GM23338 (cell line): ENCODE measurements around the gene PRR36. TPM values are rescaled to one million over a fixed set of nuclear protein-coding genes. Genes with fewer than 3 reads are reported as not detected.

Experiments
- ATAC-seq: fragments of 200-7000 bp; cut with Tn5 transposase; 3 replicates; pipeline ENCODE4 v1.9.1; 2020
- DNase-seq: peaks from one replicate; pipeline ENCODE4 v3.0.0-alpha.2; 2015; ENCODE audit warnings: low spot score
- H2AFZ ChIP-seq: fragments of 200-600 bp; sonication (generic); 2 replicates; pipeline ENCODE4 v1.8.0; 2016; ENCODE audit warnings: antibody characterized with exemption, mild to moderate bottlenecking, moderate library complexity
- H3F3A ChIP-seq: fragments of 200-600 bp; sonication (generic); replicated peaks from 2 replicates; pipeline ENCODE4 v1.8.0; 2017; ENCODE audit warnings: antibody characterized with exemption, mixed run types, low read depth
- H3K27ac ChIP-seq: fragments of 200-600 bp; sonication (generic); 2 replicates; pipeline ENCODE4 v1.6.1; 2016; ENCODE audit warnings: low read depth
- H3K27me3 ChIP-seq: fragments of 200-600 bp; sonication (generic); 2 replicates; pipeline ENCODE4 v1.8.0; 2016; ENCODE audit warnings: mild to moderate bottlenecking, mixed run types, moderate library complexity; ENCODE audit not compliant: insufficient read depth
- H3K36me3 ChIP-seq: fragments of 200-600 bp; sonication (generic); 2 replicates; pipeline ENCODE4 v1.8.0; 2016; ENCODE audit warnings: mild to moderate bottlenecking; ENCODE audit not compliant: insufficient read depth
- H3K4me1 ChIP-seq: fragments of 200-600 bp; sonication (generic); 2 replicates; pipeline ENCODE4 v1.8.0; 2016; ENCODE audit warnings: mild to moderate bottlenecking, moderate library complexity; ENCODE audit not compliant: insufficient read depth
- H3K4me2 ChIP-seq: fragments of 200-600 bp; sonication (generic); 2 replicates; pipeline ENCODE4 v1.7.1; 2017; ENCODE audit warnings: mixed run types
- H3K4me3 ChIP-seq: fragments of 200-600 bp; sonication (generic); 2 replicates; pipeline ENCODE4 v1.6.1; 2016; ENCODE audit warnings: mixed run types
- H3K79me2 ChIP-seq: fragments of 200-600 bp; sonication (generic); replicated peaks from 2 replicates; pipeline ENCODE4 v1.8.0; 2017; ENCODE audit warnings: mild to moderate bottlenecking; ENCODE audit not compliant: insufficient read depth
- H3K9me2 ChIP-seq: fragments of 200-600 bp; sonication (generic); 2 replicates; pipeline ENCODE4 v1.8.0; 2017; ENCODE audit not compliant: insufficient read depth
- H4K20me1 ChIP-seq: fragments of 200-600 bp; sonication (generic); replicated peaks from 2 replicates; pipeline ENCODE4 v1.8.0; 2017; ENCODE audit warnings: mild to moderate bottlenecking; ENCODE audit not compliant: insufficient read depth
- H3K27ac Mint-ChIP-seq: 2 replicates; pipeline ENCODE4 v1.8.0; 2020; ENCODE audit warnings: inconsistent platforms, mild to moderate bottlenecking, moderate library complexity, mixed read lengths
- H3K27me3 Mint-ChIP-seq: 3 replicates; pipeline ENCODE4 v1.8.0; 2022; ENCODE audit warnings: low read depth, mild to moderate bottlenecking, moderate library complexity, mixed read lengths, inconsistent platforms; ENCODE audit not compliant: insufficient read depth, poor library complexity
- H3K36me3 Mint-ChIP-seq: 3 replicates; pipeline ENCODE4 v1.8.0; 2021; ENCODE audit warnings: low read depth, mild to moderate bottlenecking, inconsistent platforms, moderate library complexity, mixed read lengths
- H3K4me1 Mint-ChIP-seq: 3 replicates; pipeline ENCODE4 v1.8.0; 2020; ENCODE audit warnings: mild to moderate bottlenecking, inconsistent platforms, mixed read lengths
- H3K4me3 Mint-ChIP-seq: 3 replicates; pipeline ENCODE4 v1.8.0; 2021; ENCODE audit warnings: moderate library complexity, mild to moderate bottlenecking, inconsistent platforms, mixed read lengths
- H3K9me3 Mint-ChIP-seq: 3 replicates; pipeline ENCODE4 v1.8.0; 2020; ENCODE audit warnings: moderate library complexity, mild to moderate bottlenecking, inconsistent platforms, mixed read lengths
- CREB1 ChIP-seq: fragments of 250-450 bp; sonication (Bioruptor Pico); IDR thresholded peaks from 2 replicates; pipeline ENCODE4 v1.5.0; 2020; ENCODE audit warnings: low read depth, mild to moderate bottlenecking, moderate library complexity
- EZH2phosphoT487 ChIP-seq: fragments of 200-600 bp; sonication (generic); IDR thresholded peaks from one replicate; pipeline ENCODE4 v1.8.1; 2018; ENCODE audit warnings: antibody characterized with exemption; ENCODE audit not compliant: unreplicated experiment
- JUNB ChIP-seq: IDR thresholded peaks from one replicate; pipeline ENCODE4 v1.6.1; 2016; ENCODE audit warnings: antibody characterized with exemption; ENCODE audit not compliant: unreplicated experiment
- POLR2AphosphoS5 ChIP-seq: IDR thresholded peaks from 2 replicates; pipeline ENCODE4 v1.6.1; 2016; ENCODE audit warnings: antibody characterized with exemption, low read depth
- ZNF114 ChIP-seq: fragments of 250-450 bp; sonication (Bioruptor Pico); IDR thresholded peaks from 2 replicates; pipeline ENCODE4 v1.5.0; 2020; ENCODE audit warnings: mild to moderate bottlenecking, moderate library complexity
- ZNF331 ChIP-seq: fragments of 250-450 bp; sonication (Bioruptor Pico); IDR thresholded peaks from 2 replicates; pipeline ENCODE4 v1.5.0; 2020; ENCODE audit warnings: low read depth, mild to moderate bottlenecking, moderate library complexity
- polyA plus RNA-seq: library from polyadenylated mRNA; unstranded; fragments of >200 nt; fragmentation: Nextera tagmentation; extraction: Ambion mirVana; gene quantifications from 2 replicates; pipeline ENCODE4 v1.2.1, GENCODE V29; 2016
- total RNA-seq: library from RNA; depleted of rRNA; stranded (reverse); fragments of >200 nt; shearing (Covaris generic); gene quantifications from 2 replicates; pipeline ENCODE4 v1.2.3, GENCODE V29; 2014
- TF ChIP-seq, protein P1 (sequence below): IDR thresholded peaks from one replicate; pipeline ENCODE4 v1.6.1; 2018; ENCODE audit warnings: antibody characterized with exemption; ENCODE audit not compliant: unreplicated experiment
- TF ChIP-seq, protein P2 (sequence below), 2 experiments: fragments of 200-600 bp in 1 of 2; sonication (generic) in 1 of 2; conservative IDR thresholded peaks; 2 replicates each; pipeline versions ENCODE4 v1.5.1 to v1.6.1; 2016 to 2017; ENCODE audit warnings: antibody characterized with exemption in 2 of 2, low read depth in 2 of 2, mild to moderate bottlenecking in 2 of 2, moderate library complexity in 1 of 2
- TF ChIP-seq, protein P3 (sequence below): IDR thresholded peaks from 2 replicates; pipeline ENCODE4 v1.6.1; 2016; ENCODE audit warnings: antibody characterized with exemption

PRR36 gene
- total and polyA plus RNA-seq, 2 experiments from 2014 or later = 17.6 to 17.9 TPM

DNA sequence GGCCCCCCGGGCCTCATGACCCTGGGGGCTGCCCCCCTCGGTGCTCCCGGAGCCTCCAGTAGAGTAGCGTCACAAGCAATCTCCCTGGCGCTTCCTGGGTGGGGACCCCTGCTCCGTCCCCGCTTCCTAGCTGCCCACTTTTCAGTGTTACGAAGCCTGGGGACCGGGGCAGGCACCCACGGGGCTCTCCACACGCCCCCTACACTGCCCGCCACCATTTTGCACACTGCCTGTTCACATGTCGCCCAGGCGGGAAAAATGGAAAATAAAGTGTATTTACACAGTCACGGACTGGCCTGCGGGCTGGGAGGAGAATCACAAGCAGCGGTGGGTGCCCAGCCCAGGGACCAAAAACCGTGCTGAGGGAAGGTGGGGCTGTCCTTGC lies 9.5 kb downstream of the PRR36 start (continued):
- TF ChIP-seq, protein P1, sequence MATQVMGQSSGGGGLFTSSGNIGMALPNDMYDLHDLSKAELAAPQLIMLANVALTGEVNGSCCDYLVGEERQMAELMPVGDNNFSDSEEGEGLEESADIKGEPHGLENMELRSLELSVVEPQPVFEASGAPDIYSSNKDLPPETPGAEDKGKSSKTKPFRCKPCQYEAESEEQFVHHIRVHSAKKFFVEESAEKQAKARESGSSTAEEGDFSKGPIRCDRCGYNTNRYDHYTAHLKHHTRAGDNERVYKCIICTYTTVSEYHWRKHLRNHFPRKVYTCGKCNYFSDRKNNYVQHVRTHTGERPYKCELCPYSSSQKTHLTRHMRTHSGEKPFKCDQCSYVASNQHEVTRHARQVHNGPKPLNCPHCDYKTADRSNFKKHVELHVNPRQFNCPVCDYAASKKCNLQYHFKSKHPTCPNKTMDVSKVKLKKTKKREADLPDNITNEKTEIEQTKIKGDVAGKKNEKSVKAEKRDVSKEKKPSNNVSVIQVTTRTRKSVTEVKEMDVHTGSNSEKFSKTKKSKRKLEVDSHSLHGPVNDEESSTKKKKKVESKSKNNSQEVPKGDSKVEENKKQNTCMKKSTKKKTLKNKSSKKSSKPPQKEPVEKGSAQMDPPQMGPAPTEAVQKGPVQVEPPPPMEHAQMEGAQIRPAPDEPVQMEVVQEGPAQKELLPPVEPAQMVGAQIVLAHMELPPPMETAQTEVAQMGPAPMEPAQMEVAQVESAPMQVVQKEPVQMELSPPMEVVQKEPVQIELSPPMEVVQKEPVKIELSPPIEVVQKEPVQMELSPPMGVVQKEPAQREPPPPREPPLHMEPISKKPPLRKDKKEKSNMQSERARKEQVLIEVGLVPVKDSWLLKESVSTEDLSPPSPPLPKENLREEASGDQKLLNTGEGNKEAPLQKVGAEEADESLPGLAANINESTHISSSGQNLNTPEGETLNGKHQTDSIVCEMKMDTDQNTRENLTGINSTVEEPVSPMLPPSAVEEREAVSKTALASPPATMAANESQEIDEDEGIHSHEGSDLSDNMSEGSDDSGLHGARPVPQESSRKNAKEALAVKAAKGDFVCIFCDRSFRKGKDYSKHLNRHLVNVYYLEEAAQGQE = no peak
- TF ChIP-seq ZNF114 (no peak), EZH2phosphoT487 (no peak), JUNB (no peak), ZNF331 (no peak), CREB1 (CRISPR knock-in tag) (no peak), POLR2AphosphoS5 (no peak)
- TF ChIP-seq, protein P2, sequence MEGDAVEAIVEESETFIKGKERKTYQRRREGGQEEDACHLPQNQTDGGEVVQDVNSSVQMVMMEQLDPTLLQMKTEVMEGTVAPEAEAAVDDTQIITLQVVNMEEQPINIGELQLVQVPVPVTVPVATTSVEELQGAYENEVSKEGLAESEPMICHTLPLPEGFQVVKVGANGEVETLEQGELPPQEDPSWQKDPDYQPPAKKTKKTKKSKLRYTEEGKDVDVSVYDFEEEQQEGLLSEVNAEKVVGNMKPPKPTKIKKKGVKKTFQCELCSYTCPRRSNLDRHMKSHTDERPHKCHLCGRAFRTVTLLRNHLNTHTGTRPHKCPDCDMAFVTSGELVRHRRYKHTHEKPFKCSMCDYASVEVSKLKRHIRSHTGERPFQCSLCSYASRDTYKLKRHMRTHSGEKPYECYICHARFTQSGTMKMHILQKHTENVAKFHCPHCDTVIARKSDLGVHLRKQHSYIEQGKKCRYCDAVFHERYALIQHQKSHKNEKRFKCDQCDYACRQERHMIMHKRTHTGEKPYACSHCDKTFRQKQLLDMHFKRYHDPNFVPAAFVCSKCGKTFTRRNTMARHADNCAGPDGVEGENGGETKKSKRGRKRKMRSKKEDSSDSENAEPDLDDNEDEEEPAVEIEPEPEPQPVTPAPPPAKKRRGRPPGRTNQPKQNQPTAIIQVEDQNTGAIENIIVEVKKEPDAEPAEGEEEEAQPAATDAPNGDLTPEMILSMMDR (conservative IDR thresholded peaks at IDR 0.05; ENCODE audit: low read depth in 2 of 2) = no peak
- TF ChIP-seq, protein P3, sequence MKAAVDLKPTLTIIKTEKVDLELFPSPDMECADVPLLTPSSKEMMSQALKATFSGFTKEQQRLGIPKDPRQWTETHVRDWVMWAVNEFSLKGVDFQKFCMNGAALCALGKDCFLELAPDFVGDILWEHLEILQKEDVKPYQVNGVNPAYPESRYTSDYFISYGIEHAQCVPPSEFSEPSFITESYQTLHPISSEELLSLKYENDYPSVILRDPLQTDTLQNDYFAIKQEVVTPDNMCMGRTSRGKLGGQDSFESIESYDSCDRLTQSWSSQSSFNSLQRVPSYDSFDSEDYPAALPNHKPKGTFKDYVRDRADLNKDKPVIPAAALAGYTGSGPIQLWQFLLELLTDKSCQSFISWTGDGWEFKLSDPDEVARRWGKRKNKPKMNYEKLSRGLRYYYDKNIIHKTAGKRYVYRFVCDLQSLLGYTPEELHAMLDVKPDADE = no peak

DNA sequence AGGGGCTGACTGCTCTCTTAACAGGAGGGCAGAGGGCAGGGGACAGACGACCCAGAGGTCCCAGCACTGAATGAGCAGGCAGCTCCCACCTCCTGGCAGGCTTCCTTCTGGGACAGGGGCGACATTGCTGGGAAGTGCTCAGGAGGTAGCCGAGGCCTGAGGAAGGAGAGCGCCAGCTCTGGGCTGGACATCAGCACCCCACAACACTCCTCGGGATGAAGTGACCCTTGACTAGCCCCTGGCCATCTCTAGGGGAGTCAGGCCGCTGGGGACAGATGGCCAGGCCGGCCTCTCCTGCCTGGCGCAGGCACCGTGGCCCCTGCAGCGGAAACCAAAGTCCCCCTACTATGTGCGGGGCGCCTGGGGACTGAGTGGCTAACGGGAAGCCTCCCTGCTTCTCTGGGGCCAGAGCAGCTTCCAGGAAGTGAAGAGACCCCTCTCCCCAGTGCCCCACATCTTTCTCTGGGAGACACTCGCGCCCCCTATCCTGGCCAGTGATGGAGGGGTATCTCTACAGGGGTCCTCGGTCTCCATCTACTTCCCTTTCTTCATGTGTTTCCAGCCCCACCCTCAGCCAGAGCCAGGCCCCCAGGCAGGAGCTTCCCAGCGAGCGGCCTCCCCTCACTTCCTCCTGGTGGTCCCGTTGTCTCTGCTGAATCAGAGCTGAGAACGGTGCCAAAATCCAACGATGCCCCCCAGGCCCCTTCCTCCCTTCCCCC lies 10.1 kb downstream of the PRR36 start:
- Histone ChIP-seq H2AFZ (no peak overlapping the region), H3K9me2 (no peaks in the 10 kb centered on the region), H3K4me1 (peaks cover 32% of the 10 kb centered on the region), H3F3A (0 out of 2 replicates have a peak, but pooled peaks cover 8% of the 10 kb centered on the region), H3K4me3 (peak overlapping the region; percentile 67), H3K27ac (no peak overlapping the region), H3K36me3 (no peaks in the 10 kb centered on the region), H3K4me2 (peak overlapping the region; percentile 84), H3K27me3 (peaks cover 67% of the 10 kb centered on the region), H3K79me2 (no peaks in the 10 kb centered on the region), H4K20me1 (no peaks in the 10 kb centered on the region)
- H3K4me3 Mint-ChIP-seq = peak overlapping the region; percentile 62; the same call in 1 of the 3 replicates
- peaks cover 54% of the 10 kb centered on the region for H3K27me3 Mint-ChIP-seq
- no peak for DNase-seq
- no peaks in the 10 kb centered on the region for H3K36me3 Mint-ChIP-seq
- no peak for ATAC-seq
- no peaks in the 10 kb centered on the region for H3K9me3 Mint-ChIP-seq
- peaks cover 21% of the 10 kb centered on the region for H3K4me1 Mint-ChIP-seq
- no peak overlapping the region for H3K27ac Mint-ChIP-seq
- TF ChIP-seq, protein P3 = no peak
